Tibial artery (tissue), 4 donors: ENCODE data around the gene IREB2.

ENCODE experiments used
- DNase-seq, 2 donors: peaks; one replicate each; pipeline ENCODE4 v3.0.0-alpha.2; 2019
- H3K27ac ChIP-seq, 2 donors: fragments of 200-600 bp; sonication (generic) in 1 of 2; 1 replicate in 1 of 2; 2 replicates in 1 of 2; pipeline ENCODE4 v1.5.1; 2018 to 2019; ENCODE audit warnings: mild to moderate bottlenecking in 1 of 2
- H3K27me3 ChIP-seq, 2 donors: fragments of 200-600 bp; sonication (generic) in 1 of 2; one replicate each; pipeline versions ENCODE4 v1.5.1 to v1.6.0; 2016 to 2019
- H3K36me3 ChIP-seq, 3 donors: fragments of 200-600 bp; sonication (generic) in 2 of 3; one replicate each; pipeline ENCODE4 v1.5.1; 2016 to 2019; ENCODE audit warnings: mild to moderate bottlenecking in 2 of 3
- H3K4me1 ChIP-seq, 4 donors: fragments of 200-600 bp; sonication (generic) in 2 of 4; 1 replicate in 3 of 4; 2 replicates in 1 of 4; pipeline ENCODE4 v1.5.1; 2016 to 2019
- H3K4me3 ChIP-seq, 2 donors: fragments of 200-600 bp; sonication (generic) in 1 of 2; 1 replicate in 1 of 2; 2 replicates in 1 of 2; pipeline ENCODE4 v1.5.1; 2018 to 2019; ENCODE audit warnings: mild to moderate bottlenecking in 2 of 2
- H3K9me3 ChIP-seq, 3 donors: fragments of 200-600 bp; sonication (generic) in 1 of 3; one replicate each; pipeline ENCODE4 v1.5.1; 2016 to 2019
- intact Hi-C: fragments of 100-400 bp; cut with DNase I; formaldehyde crosslinking; loops from one replicate; pipeline ENCODE4 v1.15.0; 2023; ENCODE audit warnings: low total_unique reads
- TF ChIP-seq, protein P1 (sequence below), 2 experiments: fragments of 200-600 bp in 1 of 2; fragments of 450-650 bp in 1 of 2; IDR thresholded peaks; one replicate each; pipeline ENCODE4 v1.5.1; 2017 to 2019; ENCODE audit warnings: antibody characterized with exemption in 2 of 2, mild to moderate bottlenecking in 1 of 2, moderate library complexity in 1 of 2

The IREB2 gene

GRCh38 chr15:78390826-78391225, 47.2 kb upstream of the IREB2 start:
- Histone ChIP-seq H3K36me3 (no peaks in the 10 kb centered on the region), H3K9me3 (no peaks in the 10 kb centered on the region), H3K27me3 (peaks cover 0 to 74% of the 10 kb centered on the region in 2 donors), H3K4me3 (no peak overlapping the region), H3K4me1 (no peaks in the 10 kb centered on the region), H3K27ac (no peak overlapping the region)
- TF ChIP-seq, protein P1, sequence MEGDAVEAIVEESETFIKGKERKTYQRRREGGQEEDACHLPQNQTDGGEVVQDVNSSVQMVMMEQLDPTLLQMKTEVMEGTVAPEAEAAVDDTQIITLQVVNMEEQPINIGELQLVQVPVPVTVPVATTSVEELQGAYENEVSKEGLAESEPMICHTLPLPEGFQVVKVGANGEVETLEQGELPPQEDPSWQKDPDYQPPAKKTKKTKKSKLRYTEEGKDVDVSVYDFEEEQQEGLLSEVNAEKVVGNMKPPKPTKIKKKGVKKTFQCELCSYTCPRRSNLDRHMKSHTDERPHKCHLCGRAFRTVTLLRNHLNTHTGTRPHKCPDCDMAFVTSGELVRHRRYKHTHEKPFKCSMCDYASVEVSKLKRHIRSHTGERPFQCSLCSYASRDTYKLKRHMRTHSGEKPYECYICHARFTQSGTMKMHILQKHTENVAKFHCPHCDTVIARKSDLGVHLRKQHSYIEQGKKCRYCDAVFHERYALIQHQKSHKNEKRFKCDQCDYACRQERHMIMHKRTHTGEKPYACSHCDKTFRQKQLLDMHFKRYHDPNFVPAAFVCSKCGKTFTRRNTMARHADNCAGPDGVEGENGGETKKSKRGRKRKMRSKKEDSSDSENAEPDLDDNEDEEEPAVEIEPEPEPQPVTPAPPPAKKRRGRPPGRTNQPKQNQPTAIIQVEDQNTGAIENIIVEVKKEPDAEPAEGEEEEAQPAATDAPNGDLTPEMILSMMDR (IDR thresholded peaks at IDR 0.05) = no peak
- intact Hi-C loops = no loop called here
- DNase-seq = peak in 1 of 2 donors; percentile 16

- peak in 1 of 2 donors; percentile 13 for DNase-seq
- H3K9me3 ChIP-seq = no peaks in the 10 kb centered on the region
- H3K36me3 ChIP-seq = no peaks in the 10 kb centered on the region
- intact Hi-C loops = no loop called here
- peaks cover 0 to 64% of the 10 kb centered on the region in 2 donors for H3K27me3 ChIP-seq
- no peak overlapping the region for H3K27ac ChIP-seq
- H3K4me3 ChIP-seq = no peak overlapping the region
- no peaks in the 10 kb centered on the region for H3K4me1 ChIP-seq
- TF ChIP-seq, protein P1 (IDR thresholded peaks at IDR 0.05) = no peak
These were observed 46.2 kb upstream of the IREB2 start for GRCh38 chr15:78391781-78392180.

DNA sequence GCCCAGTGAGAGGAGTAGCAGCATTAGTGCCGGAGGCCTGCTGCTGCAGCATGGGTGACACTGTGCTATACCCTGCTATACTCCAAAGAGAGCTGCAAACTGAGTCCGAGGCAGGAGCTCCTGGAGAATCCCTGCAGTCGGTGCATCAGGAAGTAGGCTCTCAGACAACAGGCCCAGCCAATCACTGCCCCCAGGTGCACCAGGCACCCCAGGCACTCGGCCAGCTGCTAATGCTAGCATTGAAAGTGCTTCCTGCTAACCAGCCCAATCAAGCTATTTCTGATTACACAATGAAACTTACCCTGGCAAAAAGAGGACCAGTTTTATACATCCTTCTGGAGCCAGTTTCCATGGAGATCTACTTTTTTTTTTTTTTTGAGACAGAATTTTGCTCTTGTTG, 45.6 kb upstream of the IREB2 start:
- peaks cover 0 to 58% of the 10 kb centered on the region in 2 donors for H3K27me3 ChIP-seq
- intact Hi-C loops = no loop called here
- no peak overlapping the region for H3K27ac ChIP-seq
- no peaks in the 10 kb centered on the region for H3K4me1 ChIP-seq
- DNase-seq = peak in 1 of 2 donors; percentile 20
- TF ChIP-seq, protein P1 (IDR thresholded peaks at IDR 0.05) = no peak
- H3K36me3 ChIP-seq = no peaks in the 10 kb centered on the region
- no peaks in the 10 kb centered on the region for H3K9me3 ChIP-seq
- no peak overlapping the region for H3K4me3 ChIP-seq

- no peak for DNase-seq
- Histone ChIP-seq H3K27me3 (peaks cover 0 to 52% of the 10 kb centered on the region in 2 donors), H3K4me3 (no peak overlapping the region), H3K9me3 (no peaks in the 10 kb centered on the region), H3K36me3 (no peaks in the 10 kb centered on the region), H3K27ac (no peak overlapping the region), H3K4me1 (no peaks in the 10 kb centered on the region)
- intact Hi-C loops = no loop called here
- TF ChIP-seq, protein P1 (IDR thresholded peaks at IDR 0.05) = no peak
These were observed 44.9 kb upstream of the IREB2 start for GRCh38 chr15:78393137-78393536.

DNA sequence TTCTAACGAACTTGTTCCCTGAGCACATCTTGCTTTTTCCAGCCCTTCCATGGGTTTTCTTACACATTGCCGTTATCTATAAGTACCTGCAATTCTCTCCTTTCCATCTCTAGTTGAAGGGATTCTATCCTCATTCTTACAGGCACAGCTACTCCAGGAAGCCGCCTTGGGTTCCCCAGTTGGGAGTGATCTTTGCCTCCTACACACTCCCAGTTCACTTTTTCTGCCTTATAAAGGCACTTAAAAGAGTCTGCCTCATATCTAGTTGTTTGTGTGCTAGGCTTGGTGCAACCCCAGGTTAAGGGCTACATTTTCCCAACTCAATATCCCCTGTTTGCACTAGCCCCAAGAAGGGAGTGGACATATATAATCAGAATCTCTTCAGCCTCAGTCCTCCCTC, 44.0 kb upstream of the IREB2 start:
- no peaks in the 10 kb centered on the region for H3K4me1 ChIP-seq
- peaks cover 0 to 52% of the 10 kb centered on the region in 2 donors for H3K27me3 ChIP-seq
- no peak overlapping the region for H3K4me3 ChIP-seq
- intact Hi-C loops = no loop called here
- DNase-seq = no peak
- TF ChIP-seq, protein P1 (IDR thresholded peaks at IDR 0.05) = no peak
- no peak overlapping the region for H3K27ac ChIP-seq
- no peaks in the 10 kb centered on the region for H3K36me3 ChIP-seq
- H3K9me3 ChIP-seq = no peaks in the 10 kb centered on the region
